AG04450 (cell line): Measurements from ENCODE around the gene TMEM87B. TPM values are rescaled to one million over a fixed set of nuclear protein-coding genes. Genes with fewer than 3 reads are reported as not detected.

Experiments used
- CTCF ChIA-PET: fragments of 300-600, 350-600 bp; formaldehyde crosslinking; extraction: SDS; loops from one replicate; lab custom pipeline; 2022; ENCODE audit warnings: antibody characterized with exemption, inconsistent platforms; lab: Charles Lee
- POLR2A ChIA-PET: fragments of 350-600 bp; formaldehyde crosslinking; extraction: SDS; loops from one replicate; lab custom pipeline; 2021; ENCODE audit warnings: antibody characterized with exemption, inconsistent platforms; lab: Yijun Ruan, JAX
- DNase-seq: peaks from one replicate; pipeline ENCODE4 v3.0.0-alpha.2; 2011; ENCODE audit warnings: low read depth, low spot score
- H3K27ac ChIP-seq: one replicate; pipeline ENCODE4 v1.5.1; 2012; ENCODE audit warnings: low read depth, low read length, control low read depth
- H3K27me3 ChIP-seq: one replicate; pipeline ENCODE4 v1.6.0; 2012; ENCODE audit warnings: low read length; ENCODE audit not compliant: control insufficient read depth, insufficient read depth
- H3K4me3 ChIP-seq: 2 replicates; pipeline ENCODE4 v1.5.1; 2011; ENCODE audit warnings: mild to moderate bottlenecking, low read depth, low read length, control low read depth
- H3K9me3 ChIP-seq: 2 replicates; pipeline ENCODE4 v1.5.1; 2012; ENCODE audit warnings: low read length; ENCODE audit not compliant: control insufficient read depth, insufficient read depth
- polyA plus RNA-seq: library from polyadenylated mRNA; depleted of rRNA; stranded (reverse); fragments of >200 nt; gene quantifications from 2 replicates; pipeline ENCODE4 v1.2.3, GENCODE V29; 2011
- TF ChIP-seq, protein P1 (sequence below): IDR thresholded peaks from 2 replicates; pipeline ENCODE4 v1.5.1; 2011; ENCODE audit warnings: low read depth, low read length, control low read depth, inconsistent platforms

Gene TMEM87B
- polyA plus RNA-seq, 1 experiment: 24.5 TPM

DNA sequence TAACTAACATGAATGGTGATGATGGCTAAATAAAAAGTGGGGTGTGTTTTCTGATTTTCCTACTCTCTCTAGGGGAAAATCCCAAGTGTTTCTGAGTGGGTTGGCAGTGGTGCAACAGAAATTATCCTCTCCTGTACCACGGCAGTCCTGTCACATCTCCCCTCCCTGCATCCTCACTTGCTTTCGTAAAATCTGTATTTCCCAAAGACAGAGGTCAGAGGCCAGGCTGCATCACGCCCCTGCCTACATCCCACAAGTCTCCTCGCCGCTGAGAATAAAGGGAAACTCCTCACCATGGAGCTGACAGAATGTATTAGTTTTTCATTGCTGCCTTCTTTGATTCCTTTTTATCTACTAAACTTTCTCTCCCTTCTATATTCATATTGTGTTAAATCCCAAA is 96.2 kb downstream of the TMEM87B start:
- CTCF ChIA-PET: no interaction called here
- H3K27ac ChIP-seq: no peak overlapping the region
- POLR2A ChIA-PET: no interaction called here
- TF ChIP-seq, protein P1, sequence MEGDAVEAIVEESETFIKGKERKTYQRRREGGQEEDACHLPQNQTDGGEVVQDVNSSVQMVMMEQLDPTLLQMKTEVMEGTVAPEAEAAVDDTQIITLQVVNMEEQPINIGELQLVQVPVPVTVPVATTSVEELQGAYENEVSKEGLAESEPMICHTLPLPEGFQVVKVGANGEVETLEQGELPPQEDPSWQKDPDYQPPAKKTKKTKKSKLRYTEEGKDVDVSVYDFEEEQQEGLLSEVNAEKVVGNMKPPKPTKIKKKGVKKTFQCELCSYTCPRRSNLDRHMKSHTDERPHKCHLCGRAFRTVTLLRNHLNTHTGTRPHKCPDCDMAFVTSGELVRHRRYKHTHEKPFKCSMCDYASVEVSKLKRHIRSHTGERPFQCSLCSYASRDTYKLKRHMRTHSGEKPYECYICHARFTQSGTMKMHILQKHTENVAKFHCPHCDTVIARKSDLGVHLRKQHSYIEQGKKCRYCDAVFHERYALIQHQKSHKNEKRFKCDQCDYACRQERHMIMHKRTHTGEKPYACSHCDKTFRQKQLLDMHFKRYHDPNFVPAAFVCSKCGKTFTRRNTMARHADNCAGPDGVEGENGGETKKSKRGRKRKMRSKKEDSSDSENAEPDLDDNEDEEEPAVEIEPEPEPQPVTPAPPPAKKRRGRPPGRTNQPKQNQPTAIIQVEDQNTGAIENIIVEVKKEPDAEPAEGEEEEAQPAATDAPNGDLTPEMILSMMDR: no peak
- no peak overlapping the region for H3K4me3 ChIP-seq
- H3K27me3 ChIP-seq: no peaks in the 10 kb centered on the region
- no peak for DNase-seq
- H3K9me3 ChIP-seq: no peaks in the 10 kb centered on the region; the same call in 1 of the 2 replicates

DNA sequence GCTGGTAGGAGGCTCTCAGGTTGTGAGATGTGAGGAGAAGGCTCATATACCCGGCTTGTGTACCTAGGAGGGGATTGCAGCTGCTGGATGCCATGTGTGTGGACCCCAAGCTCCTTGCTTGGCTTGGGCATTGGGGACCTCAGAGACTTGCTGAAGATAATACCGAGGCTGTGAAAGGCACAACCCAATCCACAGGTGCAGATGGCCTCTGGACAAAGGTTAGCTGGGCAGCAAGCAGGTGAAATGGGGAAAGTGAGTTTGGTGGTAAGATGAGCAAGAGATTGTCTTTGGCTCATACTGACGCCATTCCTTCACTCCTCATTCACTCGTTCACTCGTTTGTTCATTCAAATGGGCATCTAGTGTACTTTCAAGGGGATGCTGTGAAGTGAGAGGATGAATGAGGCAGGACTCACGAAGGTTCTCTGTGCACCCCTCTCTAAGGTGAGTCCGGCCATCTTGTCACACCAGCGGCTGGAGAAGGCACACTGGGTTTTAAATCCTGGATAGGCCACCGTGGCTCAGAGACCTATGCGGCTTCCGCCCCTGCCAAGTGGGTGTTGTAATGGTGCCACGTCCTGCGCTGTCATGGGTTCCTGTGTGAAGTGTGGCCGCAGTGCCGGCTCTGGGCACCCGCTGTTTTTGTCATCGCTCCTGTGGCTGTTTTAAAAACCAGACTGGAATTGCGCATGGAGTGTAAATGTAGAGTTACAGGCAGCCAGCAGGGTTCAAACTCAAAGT is 96.8 kb downstream of the TMEM87B start:
- Histone ChIP-seq H3K27me3 (no peaks in the 10 kb centered on the region), H3K9me3 (no peaks in the 10 kb centered on the region; the same call in 1 of the 2 replicates), H3K27ac (no peak overlapping the region), H3K4me3 (no peak overlapping the region)
- TF ChIP-seq, protein P1: no peak
- DNase-seq: no peak
- CTCF ChIA-PET: no interaction called here
- POLR2A ChIA-PET: no interaction called here

DNA sequence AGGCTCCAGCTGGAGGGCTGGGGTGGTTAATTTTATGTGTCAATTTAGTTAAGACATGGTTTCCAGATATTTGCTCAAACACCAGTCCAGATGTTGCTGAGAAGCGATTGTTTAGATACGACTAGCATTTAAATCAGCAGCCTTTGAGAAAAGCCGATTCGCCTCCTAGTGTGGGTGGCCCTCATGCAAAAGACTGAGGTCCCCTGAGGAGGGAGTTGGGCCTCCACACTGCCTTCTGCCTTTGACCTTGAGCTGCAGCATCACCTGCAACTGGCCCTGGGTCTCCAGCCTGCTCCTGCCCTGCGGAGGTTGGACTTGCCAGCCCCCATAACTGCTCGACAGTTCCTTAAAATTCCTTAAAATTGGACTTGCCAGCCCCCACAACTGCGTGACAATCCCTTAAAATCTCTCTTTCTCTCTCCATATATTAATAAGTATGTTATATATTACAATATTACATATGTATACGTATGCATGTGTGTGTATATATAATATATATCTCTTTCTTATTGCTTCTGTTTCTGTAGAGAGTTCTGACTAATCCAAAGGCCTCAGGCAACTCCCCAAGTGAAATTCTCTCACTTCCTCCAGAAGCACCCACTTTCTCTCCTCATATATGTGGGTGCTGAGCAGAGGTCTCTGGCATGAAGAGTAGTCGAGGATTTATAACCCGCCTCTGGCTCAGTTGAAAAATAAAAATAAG is 97.6 kb downstream of the TMEM87B start:
- ChIA-PET POLR2A (no interaction called here), CTCF (no interaction called here)
- H3K27me3 ChIP-seq: no peaks in the 10 kb centered on the region
- no peak overlapping the region for H3K4me3 ChIP-seq
- no peaks in the 10 kb centered on the region; the same call in 1 of the 2 replicates for H3K9me3 ChIP-seq
- DNase-seq: no peak
- H3K27ac ChIP-seq: no peak overlapping the region
- TF ChIP-seq, protein P1: no peak

DNA sequence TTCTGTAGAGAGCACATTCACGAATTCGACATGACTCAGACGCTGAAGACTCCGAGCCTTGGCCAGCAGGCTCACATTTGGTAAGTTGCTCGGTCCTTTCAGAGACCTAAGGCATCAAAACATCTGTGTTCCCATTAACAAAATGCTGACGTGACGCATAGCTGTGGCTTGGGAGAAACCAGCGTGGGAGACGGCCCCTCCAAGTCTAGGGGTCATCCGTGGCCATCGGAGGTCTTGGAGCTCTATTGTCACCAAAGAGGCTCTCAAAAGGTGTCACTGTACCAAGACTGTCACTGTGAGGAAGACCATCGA is 98.1 kb downstream of the TMEM87B start:
- no peaks in the 10 kb centered on the region for H3K27me3 ChIP-seq
- no peak overlapping the region for H3K4me3 ChIP-seq
- DNase-seq: no peak
- H3K27ac ChIP-seq: no peak overlapping the region
- no peaks in the 10 kb centered on the region; the same call in 1 of the 2 replicates for H3K9me3 ChIP-seq
- ChIA-PET POLR2A (no interaction called here), CTCF (no interaction called here)
- TF ChIP-seq, protein P1: no peak

DNA sequence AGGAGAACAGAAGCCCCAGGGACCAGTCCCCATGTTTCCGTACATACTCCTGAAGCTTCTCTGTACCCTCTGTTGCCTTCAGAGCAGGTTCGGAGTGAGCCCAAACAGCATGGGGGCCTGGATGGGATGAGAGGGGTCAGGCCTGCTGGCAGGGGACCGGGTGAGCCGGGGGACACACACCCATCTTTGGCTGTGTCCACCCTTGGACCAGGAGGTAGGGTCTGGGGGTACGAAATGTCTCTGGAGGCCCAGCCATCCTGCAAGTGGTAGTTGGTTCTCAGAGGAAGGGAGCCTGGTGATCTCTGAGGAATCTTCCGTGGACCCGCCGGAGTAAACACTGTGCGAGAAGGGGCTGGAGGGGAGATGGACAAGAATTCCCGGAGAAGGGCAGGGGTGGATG is 98.4 kb downstream of the TMEM87B start:
- no peak overlapping the region for H3K27ac ChIP-seq
- CTCF ChIA-PET: no interaction called here

More for the DNA sequence above, 98.4 kb downstream of the TMEM87B start:
- POLR2A ChIA-PET: no interaction called here
- H3K27me3 ChIP-seq: no peaks in the 10 kb centered on the region
- DNase-seq: no peak
- H3K9me3 ChIP-seq: no peaks in the 10 kb centered on the region; the same call in 1 of the 2 replicates
- H3K4me3 ChIP-seq: no peak overlapping the region
- TF ChIP-seq, protein P1: no peak
